ENCODE data around the gene PHACTR3. TPM values are rescaled to one million over a fixed set of nuclear protein-coding genes. Genes with fewer than 3 reads are reported as not detected.
A peak's percentile ranks its signal among the peaks of the same experiment; 100 is the strongest.

Gene PHACTR3
- total RNA-seq, 1 experiment from 2014 or later: 0.11 TPM

GRCh38 chr20:59779656-59780380 is 175.5 kb downstream of the PHACTR3 start:
- H3K4me3 Mint-ChIP-seq (ENCODE audit: unreplicated experiment): no peak overlapping the region
- intact Hi-C loops (cut with micrococcal nuclease; ENCODE audit: unreplicated experiment): loop anchor here (5.0 kb wide), 1 partner anchor 52 kb away; no protein-coding TSS in a partner anchor

GRCh38 chr20:59780494-59781185 is 176.3 kb downstream of the PHACTR3 start:
- H3K4me1 ChIP-seq: 0 out of 2 replicates have a peak, but pooled peaks cover 3% of the 10 kb centered on the region
- POLR2A ChIA-PET: no interaction called here

More at GRCh38 chr20:59779656-59780380, 175.5 kb downstream of the PHACTR3 start:
- peak in 1 of 2 experiments; percentile 26 for DNase-seq
- no TSS peak for BruUV-seq (replicated peaks)
- Histone ChIP-seq H3K27me3 (replicated peaks; ENCODE audit: control insufficient read depth, insufficient read depth, low read length) (no peaks in the 10 kb centered on the region), H3K36me3 (ENCODE audit: control insufficient read depth, insufficient read depth, low read length) (no peaks in the 10 kb centered on the region), H3K4me3 (ENCODE audit: low read depth, low read length) (no peak overlapping the region), H3K4me1 (no peaks in the 10 kb centered on the region), H3K9me3 (no peaks in the 10 kb centered on the region)
- H3K27ac Mint-ChIP-seq (ENCODE audit: unreplicated experiment): no peak overlapping the region
- no peaks in the 10 kb centered on the region for H3K4me1 Mint-ChIP-seq (ENCODE audit: low read depth, unreplicated experiment)
- ChIA-PET POLR2A (no interaction called here), CTCF (interaction anchor here (0.7 to 3.0 kb wide), 3 partner anchors 70 to 175 kb away, joined by 3 to 16 read pairs (median 4); no protein-coding TSS in a partner anchor)
- H3K36me3 Mint-ChIP-seq (ENCODE audit: insufficient read depth, unreplicated experiment): no peaks in the 10 kb centered on the region
- H3K9me3 Mint-ChIP-seq (ENCODE audit: unreplicated experiment): no peaks in the 10 kb centered on the region
- TF ChIP-seq CTCF (IDR thresholded peaks at IDR 0.05; ENCODE audit: insufficient read depth in 1 of 2, low read depth in 1 of 2, low read length in 1 of 2, severe bottlenecking in 1 of 2, unreplicated experiment in 1 of 2): no peak
- peaks cover 8% of the 10 kb centered on the region for H3K27me3 Mint-ChIP-seq (ENCODE audit: insufficient read depth, unreplicated experiment)

More at GRCh38 chr20:59780494-59781185, 176.3 kb downstream of the PHACTR3 start:
- no peak overlapping the region for H3K4me3 Mint-ChIP-seq (ENCODE audit: unreplicated experiment)
- H3K9me3 ChIP-seq: no peaks in the 10 kb centered on the region
- peaks cover 8% of the 10 kb centered on the region for H3K27me3 Mint-ChIP-seq (ENCODE audit: insufficient read depth, unreplicated experiment)
- no TSS peak for BruUV-seq (replicated peaks)
- no peaks in the 10 kb centered on the region for H3K27me3 ChIP-seq (replicated peaks; ENCODE audit: control insufficient read depth, insufficient read depth, low read length)
- CTCF ChIA-PET: interaction anchor here (0.7 to 3.0 kb wide), 3 partner anchors 69 to 175 kb away, joined by 3 to 16 read pairs (median 4); no protein-coding TSS in a partner anchor
- peaks cover 7% of the 10 kb centered on the region for H3K4me1 Mint-ChIP-seq (ENCODE audit: low read depth, unreplicated experiment)
- H3K36me3 ChIP-seq (ENCODE audit: control insufficient read depth, insufficient read depth, low read length): no peaks in the 10 kb centered on the region
- no peak overlapping the region for H3K4me3 ChIP-seq (ENCODE audit: low read depth, low read length)
- DNase-seq: peak in 1 of 2 experiments; percentile 26
- no peak for TF ChIP-seq CTCF (IDR thresholded peaks at IDR 0.05; ENCODE audit: insufficient read depth in 1 of 2, low read depth in 1 of 2, low read length in 1 of 2, severe bottlenecking in 1 of 2, unreplicated experiment in 1 of 2)
- H3K36me3 Mint-ChIP-seq (ENCODE audit: insufficient read depth, unreplicated experiment): no peaks in the 10 kb centered on the region
- H3K9me3 Mint-ChIP-seq (ENCODE audit: unreplicated experiment): no peaks in the 10 kb centered on the region
- no peak overlapping the region for H3K27ac Mint-ChIP-seq (ENCODE audit: unreplicated experiment)
- intact Hi-C loops (cut with micrococcal nuclease; ENCODE audit: unreplicated experiment): loop anchor here (5.0 kb wide), 1 partner anchor 52 kb away; no protein-coding TSS in a partner anchor
